ENCODE results near the gene LRRC37A2.
"Not testable (repeated sequence)": the region's sequence is repeated elsewhere in the genome, so short reads cannot be mapped to it uniquely, and the experiment has no call there.

- not testable (repeated sequence) for TF ChIP-seq CTCF (IDR thresholded peaks at IDR 0.05); POLR2AphosphoS5 (IDR thresholded peaks at IDR 0.05; ENCODE audit: low read depth, low read length)
Measured at GRCh38 chr17:46559155-46559554, 46.9 kb downstream of the LRRC37A2 start.
